HAP-1 (cell line): ENCODE data around the gene CFAP20DC.
A peak's percentile ranks its signal among the peaks of the same experiment; 100 is the strongest.
"Not testable (repeated sequence)": the region's sequence is repeated elsewhere in the genome, so short reads cannot be mapped to it uniquely, and the experiment has no call there.

ENCODE experiments used
- DNase-seq, 2 experiments: peaks; one replicate each; pipeline ENCODE4 v3.0.0-alpha.2; 2016 to 2020; ENCODE audit warnings: low spot score in 2 of 2
- H3K27me3 ChIP-seq: fragments of 250-450 bp; sonication (Bioruptor Pico); 2 replicates; pipeline ENCODE4 v1.5.1; 2020; ENCODE audit warnings: low read depth, mild to moderate bottlenecking, moderate library complexity
- H3K36me3 ChIP-seq: fragments of 250-450 bp; sonication (Bioruptor Pico); replicated peaks from 2 replicates; pipeline ENCODE4 v1.5.1; 2020; ENCODE audit warnings: mild to moderate bottlenecking
- H3K4me1 ChIP-seq: fragments of 250-450 bp; sonication (Bioruptor Pico); 2 replicates; pipeline ENCODE4 v1.5.1; 2020; ENCODE audit warnings: mild to moderate bottlenecking
- H3K4me3 ChIP-seq: fragments of 250-450 bp; sonication (Bioruptor Pico); 2 replicates; pipeline ENCODE4 v1.5.1; 2020; ENCODE audit warnings: mild to moderate bottlenecking, moderate library complexity
- H3K9me3 ChIP-seq: fragments of 250-450 bp; sonication (Bioruptor Pico); 2 replicates; pipeline ENCODE4 v1.5.1; 2020; ENCODE audit warnings: mild to moderate bottlenecking, moderate library complexity
- in situ Hi-C: fragments of 300-500 bp; cut with MboI; formaldehyde crosslinking; loops from 3 replicates; pipeline ENCODE4 v1.14.3; 2020; ENCODE audit warnings: low sequenced_read_pairs, inconsistent platforms, mixed read lengths

Gene CFAP20DC

DNA sequence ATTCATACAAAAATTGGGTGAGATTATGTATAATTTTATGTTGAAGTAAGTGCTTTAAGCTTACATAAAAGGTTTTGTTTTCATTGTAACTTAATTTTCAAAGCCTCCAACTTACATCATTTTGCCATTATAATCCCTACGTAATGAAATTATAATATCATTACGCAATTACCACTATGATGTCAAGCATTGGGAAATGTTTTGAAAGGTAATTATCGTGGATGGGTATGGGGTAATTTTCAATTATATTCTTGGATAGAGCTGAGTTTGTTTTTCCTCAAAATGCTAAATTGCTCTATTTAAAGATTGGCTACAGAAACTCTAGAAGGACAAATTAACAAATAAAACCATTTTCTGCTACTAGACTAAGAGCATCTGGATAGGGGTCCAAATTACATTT, 303.1 kb downstream of the CFAP20DC start:
- Histone ChIP-seq H3K9me3 (no peaks in the 10 kb centered on the region), H3K4me3 (no peak overlapping the region), H3K27me3 (0 out of 2 replicates have a peak, but pooled peaks cover 3% of the 10 kb centered on the region), H3K36me3 (no peaks in the 10 kb centered on the region), H3K4me1 (no peaks in the 10 kb centered on the region)
- in situ Hi-C loops: no loop called here
- no peak for DNase-seq

DNA sequence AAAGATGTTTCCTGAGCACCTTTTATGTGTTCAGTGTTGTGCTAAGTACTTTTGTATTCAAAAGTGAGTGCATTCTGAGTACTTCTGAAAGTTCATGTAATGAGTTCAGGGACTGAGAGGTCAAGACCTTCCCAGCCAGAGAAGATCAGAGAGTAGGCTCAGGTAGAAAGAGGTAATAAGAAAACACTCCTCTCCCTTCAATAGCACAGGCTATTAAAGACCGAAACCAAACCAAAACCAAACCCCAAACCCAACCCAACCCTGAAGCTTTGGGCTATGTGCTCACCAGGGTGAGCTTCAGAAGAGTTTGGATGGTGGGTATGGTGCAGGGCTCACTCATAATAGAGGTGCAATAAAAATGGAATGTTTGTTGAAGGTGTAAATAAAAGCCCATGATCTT, 306.5 kb downstream of the CFAP20DC start:
- Histone ChIP-seq H3K36me3 (no peaks in the 10 kb centered on the region), H3K4me3 (no peak overlapping the region), H3K4me1 (no peaks in the 10 kb centered on the region), H3K9me3 (no peaks in the 10 kb centered on the region), H3K27me3 (0 out of 2 replicates have a peak, but pooled peaks cover 3% of the 10 kb centered on the region)
- in situ Hi-C loops: no loop called here
- DNase-seq: no peak

DNA sequence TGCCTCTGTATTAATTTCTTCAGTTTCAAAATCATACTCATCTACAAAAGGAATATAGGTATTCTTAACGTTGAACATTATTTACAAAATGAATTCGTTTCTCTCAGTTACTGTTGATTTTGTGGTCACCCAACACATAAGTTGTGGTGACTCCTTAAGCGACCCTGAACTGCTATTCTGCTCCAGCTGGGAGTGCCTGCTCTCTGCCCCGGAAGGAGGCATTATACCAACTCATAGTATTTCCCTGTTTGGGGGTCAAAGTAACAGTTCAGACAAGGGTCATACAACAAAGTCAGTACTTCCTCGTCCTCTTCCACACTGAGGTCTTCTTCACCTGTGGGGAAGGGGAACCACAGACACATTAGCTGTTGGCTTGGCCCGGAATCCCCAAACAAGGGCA, 307.6 kb downstream of the CFAP20DC start:
- no peak for DNase-seq
- H3K4me3 ChIP-seq: no peak overlapping the region

DNA sequence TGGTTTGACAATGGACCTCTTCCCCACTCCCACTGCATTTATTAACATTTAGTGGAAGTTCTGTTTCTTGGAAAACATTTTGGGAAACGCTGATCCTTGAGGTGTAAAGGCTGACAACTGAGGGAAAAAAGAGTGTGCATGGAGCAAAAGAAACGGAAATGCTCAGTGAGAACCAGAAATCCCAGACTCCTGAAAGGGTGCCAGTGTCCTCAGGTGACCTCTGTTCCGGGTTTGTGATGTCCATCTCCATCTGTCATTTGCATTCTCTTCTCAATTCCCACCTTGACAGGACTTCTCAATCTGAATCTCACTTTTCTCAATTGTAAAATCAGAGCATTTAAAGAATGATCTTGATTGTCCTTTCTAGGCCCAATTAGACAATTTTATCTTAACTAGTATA, 312.2 kb downstream of the CFAP20DC start:
- in situ Hi-C loops: no loop called here

More for the DNA sequence above, 307.6 kb downstream of the CFAP20DC start:
- in situ Hi-C loops: no loop called here
- Histone ChIP-seq H3K36me3 (no peaks in the 10 kb centered on the region), H3K4me1 (no peaks in the 10 kb centered on the region), H3K27me3 (0 out of 2 replicates have a peak, but pooled peaks cover 3% of the 10 kb centered on the region), H3K9me3 (no peaks in the 10 kb centered on the region)

DNA sequence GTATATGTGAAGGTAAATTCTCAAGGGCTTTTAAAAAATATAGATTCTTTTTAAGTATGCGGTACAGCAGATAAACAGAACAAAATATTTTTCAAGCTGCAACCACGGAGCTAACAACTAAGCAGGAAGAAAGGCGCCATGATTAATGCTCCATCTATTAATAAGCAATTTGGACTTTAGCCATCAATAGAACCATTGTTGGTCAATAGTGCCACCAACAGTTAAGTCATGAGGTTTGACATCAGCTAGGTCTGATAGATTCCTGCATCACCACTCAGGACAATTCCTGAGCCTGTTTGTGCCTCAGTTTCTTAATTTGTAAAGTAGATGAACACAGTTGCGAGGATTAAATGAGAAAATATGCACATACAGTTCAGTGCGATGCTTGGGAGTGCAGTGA, 318.2 kb downstream of the CFAP20DC start:
- Histone ChIP-seq H3K9me3 (no peaks in the 10 kb centered on the region), H3K27me3 (no peaks in the 10 kb centered on the region), H3K36me3 (no peaks in the 10 kb centered on the region), H3K4me1 (no peaks in the 10 kb centered on the region), H3K4me3 (no peak overlapping the region)
- no peak for DNase-seq
- in situ Hi-C loops: no loop called here

More for the DNA sequence above, 312.2 kb downstream of the CFAP20DC start:
- Histone ChIP-seq H3K4me3 (no peak overlapping the region), H3K36me3 (no peaks in the 10 kb centered on the region), H3K4me1 (no peaks in the 10 kb centered on the region), H3K9me3 (no peaks in the 10 kb centered on the region), H3K27me3 (no peaks in the 10 kb centered on the region)
- no peak for DNase-seq

DNA sequence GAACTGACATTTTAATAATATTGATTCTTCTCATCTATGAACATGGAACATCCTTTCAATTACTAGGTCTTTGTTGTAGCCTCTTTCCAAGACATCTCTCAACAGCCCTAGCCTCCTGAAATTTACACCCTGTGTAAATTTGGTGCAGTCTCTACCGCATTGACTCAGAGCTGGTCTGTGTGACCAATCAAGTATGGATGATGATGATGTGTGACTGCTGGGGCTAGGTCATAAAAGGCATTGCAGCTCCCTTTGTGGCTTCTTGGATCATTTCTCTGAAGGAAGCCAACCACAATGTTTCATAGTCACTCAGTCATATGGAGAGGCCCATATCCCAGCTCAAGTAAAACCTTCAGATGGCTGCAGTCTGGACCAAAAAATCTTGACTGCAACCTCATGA, 321.1 kb downstream of the CFAP20DC start:
- H3K4me3 ChIP-seq: no peak overlapping the region
- H3K36me3 ChIP-seq: no peaks in the 10 kb centered on the region
- in situ Hi-C loops: no loop called here
- no peak for DNase-seq
- no peaks in the 10 kb centered on the region for H3K9me3 ChIP-seq
- no peaks in the 10 kb centered on the region for H3K27me3 ChIP-seq
- no peaks in the 10 kb centered on the region for H3K4me1 ChIP-seq

DNA sequence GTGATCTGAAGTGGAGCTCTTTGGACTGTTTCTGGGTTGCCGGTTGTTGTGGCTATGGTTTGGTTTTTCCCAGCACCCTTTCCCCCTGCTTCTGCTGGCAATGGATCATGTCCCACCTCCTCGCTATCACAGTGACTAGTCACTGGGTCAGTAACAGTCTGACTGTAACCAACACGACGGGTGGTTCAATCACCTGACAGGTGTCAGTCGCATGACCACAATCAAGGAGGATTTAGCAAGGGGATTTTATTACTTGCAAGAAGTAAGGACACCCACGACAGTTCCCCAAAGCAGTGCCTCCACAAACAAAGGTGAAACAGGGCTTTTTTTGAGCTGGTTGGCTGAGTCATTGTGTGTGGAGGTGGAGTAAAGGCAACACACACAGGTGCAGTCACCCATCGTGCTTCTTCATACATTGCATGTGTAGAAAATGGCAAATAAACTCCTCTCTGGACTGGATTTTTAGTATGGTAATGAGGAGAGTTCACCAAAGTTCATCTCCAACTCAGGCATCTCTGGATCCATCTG, 324.4 kb downstream of the CFAP20DC start:
- DNase-seq: no peak
- H3K9me3 ChIP-seq: no peaks in the 10 kb centered on the region
- no peak overlapping the region for H3K4me3 ChIP-seq
- no peaks in the 10 kb centered on the region for H3K4me1 ChIP-seq
- in situ Hi-C loops: no loop called here
- no peaks in the 10 kb centered on the region for H3K36me3 ChIP-seq
- no peaks in the 10 kb centered on the region for H3K27me3 ChIP-seq

DNA sequence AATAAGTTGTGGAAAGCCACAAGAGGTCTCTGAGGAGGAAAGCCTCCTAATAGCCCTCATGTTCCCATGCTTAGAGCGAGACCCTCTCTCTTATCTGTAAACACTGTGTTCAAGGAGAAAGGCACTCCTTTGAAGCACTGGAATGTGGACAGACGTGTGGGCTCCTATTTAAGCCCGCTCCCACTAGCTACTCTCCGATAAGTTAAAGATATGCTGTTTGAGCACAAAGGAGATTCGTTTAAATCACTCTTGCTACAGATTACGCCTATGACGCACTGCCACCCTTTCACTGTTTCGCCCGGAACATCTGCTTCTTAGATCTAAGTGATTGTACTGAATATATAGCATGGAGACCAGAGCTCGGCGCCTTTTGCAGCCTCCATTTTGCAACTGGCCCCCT, 325.5 kb downstream of the CFAP20DC start:
- in situ Hi-C loops: no loop called here
- DNase-seq: no peak
- no peaks in the 10 kb centered on the region for H3K27me3 ChIP-seq
- no peaks in the 10 kb centered on the region for H3K36me3 ChIP-seq
- H3K9me3 ChIP-seq: no peaks in the 10 kb centered on the region
- H3K4me1 ChIP-seq: no peaks in the 10 kb centered on the region
- no peak overlapping the region for H3K4me3 ChIP-seq

DNA sequence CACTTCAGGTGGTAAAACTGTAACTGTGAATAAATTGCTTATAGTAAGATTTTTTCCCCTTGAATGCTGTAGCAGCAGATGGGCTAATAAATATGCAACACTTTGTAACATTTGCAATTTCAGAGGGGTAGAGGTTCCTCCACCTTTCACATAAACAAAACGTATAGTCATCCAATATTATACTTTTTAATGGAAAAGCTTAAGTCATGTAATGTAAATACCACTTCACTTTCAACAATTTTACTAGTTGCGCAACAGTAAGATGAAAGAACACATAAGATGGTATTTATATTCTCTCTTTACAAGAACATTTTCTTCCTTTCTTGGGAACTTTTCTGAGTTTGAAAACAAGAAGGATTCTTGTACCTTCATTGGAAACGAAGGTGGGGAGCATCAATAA, 326.7 kb downstream of the CFAP20DC start:
- Histone ChIP-seq H3K36me3 (no peaks in the 10 kb centered on the region), H3K4me1 (no peaks in the 10 kb centered on the region), H3K27me3 (no peaks in the 10 kb centered on the region), H3K9me3 (no peaks in the 10 kb centered on the region), H3K4me3 (no peak overlapping the region)
- DNase-seq: no peak
- in situ Hi-C loops: no loop called here

DNA sequence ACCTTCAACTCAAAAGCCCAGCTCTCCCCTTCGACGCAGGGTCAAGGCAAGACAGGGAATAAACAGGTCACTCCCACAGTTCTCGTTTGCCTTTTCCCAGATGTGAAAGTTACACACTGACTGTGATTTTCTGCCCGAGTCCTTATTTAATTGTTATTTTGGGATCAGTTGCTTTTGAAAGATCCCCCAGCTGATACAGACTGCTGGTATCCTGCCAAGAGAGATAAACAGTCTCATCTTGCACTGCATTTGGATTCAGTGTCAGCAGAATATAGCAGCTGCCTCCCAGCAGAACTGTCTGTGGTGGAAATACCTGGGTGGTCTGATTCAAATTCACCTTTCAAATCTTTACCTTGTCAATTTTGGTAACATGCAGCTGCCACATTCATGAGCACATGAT, 327.3 kb downstream of the CFAP20DC start:
- H3K27me3 ChIP-seq: no peaks in the 10 kb centered on the region
- DNase-seq: no peak

DNA sequence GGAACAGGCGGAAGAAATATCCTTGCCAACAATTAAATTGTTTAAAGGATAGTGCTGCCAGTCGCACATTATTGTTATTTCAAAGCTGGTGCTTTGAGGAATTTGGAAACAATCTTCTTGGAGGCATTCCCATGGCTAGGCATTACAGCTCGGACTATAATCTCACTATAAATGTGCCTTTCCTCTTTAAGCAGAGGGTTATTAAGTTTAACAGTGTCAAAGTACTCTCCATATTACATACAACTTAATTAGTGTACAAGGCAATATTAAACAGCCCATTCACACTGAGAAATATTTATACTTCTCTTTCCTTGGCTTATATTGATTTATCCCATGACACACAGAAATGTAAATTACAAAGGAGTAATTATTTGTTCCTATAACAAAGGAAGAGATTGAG, 329.3 kb downstream of the CFAP20DC start:
- Histone ChIP-seq H3K4me3 (no peak overlapping the region), H3K4me1 (no peaks in the 10 kb centered on the region), H3K27me3 (no peaks in the 10 kb centered on the region), H3K36me3 (no peaks in the 10 kb centered on the region), H3K9me3 (no peaks in the 10 kb centered on the region)
- in situ Hi-C loops: no loop called here
- DNase-seq: no peak

More for the DNA sequence above, 327.3 kb downstream of the CFAP20DC start:
- Histone ChIP-seq H3K36me3 (no peaks in the 10 kb centered on the region), H3K9me3 (no peaks in the 10 kb centered on the region), H3K4me3 (no peak overlapping the region), H3K4me1 (no peaks in the 10 kb centered on the region)
- in situ Hi-C loops: no loop called here

DNA sequence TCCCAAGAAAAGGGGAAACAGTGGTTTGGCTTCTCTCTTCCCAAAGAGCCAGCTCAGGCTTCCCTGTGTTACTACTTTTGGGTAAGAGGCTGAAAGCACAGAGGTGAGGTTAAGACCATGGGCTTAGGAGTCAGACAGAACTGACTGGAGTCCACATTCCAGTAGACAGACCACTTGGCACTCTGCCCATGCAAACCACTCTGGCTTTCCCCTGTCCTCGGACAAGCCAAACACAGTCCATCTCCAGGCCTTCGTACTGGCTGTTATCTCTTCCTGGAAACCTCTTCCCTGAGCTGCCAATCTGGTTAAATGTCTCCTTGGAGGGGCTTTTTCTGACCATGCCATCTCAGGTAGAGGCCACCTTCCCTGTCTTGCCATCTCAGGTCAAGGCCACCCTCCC, 330.1 kb downstream of the CFAP20DC start:
- Histone ChIP-seq H3K4me1 (no peaks in the 10 kb centered on the region), H3K9me3 (no peaks in the 10 kb centered on the region), H3K4me3 (no peak overlapping the region), H3K36me3 (no peaks in the 10 kb centered on the region), H3K27me3 (no peaks in the 10 kb centered on the region)
- peak in 1 of 2 experiments; percentile 8 for DNase-seq
- in situ Hi-C loops: no loop called here

DNA sequence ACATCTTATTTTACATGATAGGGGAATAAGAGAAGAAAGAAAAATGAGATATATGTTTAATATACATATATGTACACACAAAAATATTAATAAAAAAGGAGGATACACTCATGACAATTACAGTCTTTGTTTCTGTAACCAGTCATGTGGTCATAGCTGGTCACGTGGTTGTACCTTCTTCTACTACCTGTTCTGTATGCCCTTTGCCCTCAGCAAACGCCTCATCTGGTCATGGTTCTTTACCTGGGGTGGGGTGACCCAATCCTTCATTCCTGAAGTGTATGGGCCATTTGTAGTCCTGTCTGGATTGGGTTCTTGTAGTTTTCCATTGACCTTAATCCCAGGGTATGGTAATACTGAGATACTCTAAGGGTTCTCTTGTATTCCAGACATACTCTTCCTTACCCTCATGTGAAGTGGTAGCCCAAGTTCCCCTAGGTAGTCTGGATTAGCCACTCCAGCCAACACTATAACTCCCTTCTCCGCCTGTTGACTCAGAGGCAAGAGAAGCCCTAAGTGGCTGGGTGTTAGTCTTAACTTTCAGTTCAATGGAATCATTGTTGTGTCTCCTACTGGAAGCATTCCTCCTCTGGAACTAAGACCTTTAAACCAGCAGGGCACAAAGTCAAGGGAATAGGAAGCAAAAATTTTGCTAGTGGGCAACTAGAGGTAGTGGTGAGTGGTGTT, 336.0 kb downstream of the CFAP20DC start:
- H3K4me3 ChIP-seq: no peak overlapping the region
- H3K27me3 ChIP-seq: no peaks in the 10 kb centered on the region
- H3K36me3 ChIP-seq: no peaks in the 10 kb centered on the region
- no peaks in the 10 kb centered on the region for H3K9me3 ChIP-seq
- DNase-seq: no peak
- in situ Hi-C loops: no loop called here
- no peaks in the 10 kb centered on the region for H3K4me1 ChIP-seq

DNA sequence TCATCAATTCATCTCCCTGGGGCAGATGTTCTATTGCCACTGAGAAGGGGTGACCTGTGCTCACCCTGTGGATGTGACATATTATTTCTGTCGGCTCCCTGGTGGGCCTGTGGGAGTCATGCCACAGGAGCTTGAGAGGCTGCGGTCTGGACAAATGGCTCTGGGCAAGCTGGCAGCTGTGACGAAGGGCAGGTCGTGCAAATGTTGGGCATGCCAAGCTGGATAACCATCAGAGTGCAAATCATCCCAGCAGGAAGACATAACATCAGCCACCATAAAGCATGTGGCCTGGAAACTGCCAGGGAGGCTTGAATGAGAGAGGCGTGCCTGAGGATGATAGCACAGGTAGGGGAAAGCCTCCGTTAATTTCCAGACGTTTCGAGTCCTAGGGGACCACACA, 338.0 kb downstream of the CFAP20DC start:
- no peak for DNase-seq
- in situ Hi-C loops: no loop called here
- H3K36me3 ChIP-seq: no peaks in the 10 kb centered on the region
- H3K27me3 ChIP-seq: no peaks in the 10 kb centered on the region
- no peak overlapping the region for H3K4me3 ChIP-seq
- no peaks in the 10 kb centered on the region for H3K9me3 ChIP-seq
- no peaks in the 10 kb centered on the region for H3K4me1 ChIP-seq

DNA sequence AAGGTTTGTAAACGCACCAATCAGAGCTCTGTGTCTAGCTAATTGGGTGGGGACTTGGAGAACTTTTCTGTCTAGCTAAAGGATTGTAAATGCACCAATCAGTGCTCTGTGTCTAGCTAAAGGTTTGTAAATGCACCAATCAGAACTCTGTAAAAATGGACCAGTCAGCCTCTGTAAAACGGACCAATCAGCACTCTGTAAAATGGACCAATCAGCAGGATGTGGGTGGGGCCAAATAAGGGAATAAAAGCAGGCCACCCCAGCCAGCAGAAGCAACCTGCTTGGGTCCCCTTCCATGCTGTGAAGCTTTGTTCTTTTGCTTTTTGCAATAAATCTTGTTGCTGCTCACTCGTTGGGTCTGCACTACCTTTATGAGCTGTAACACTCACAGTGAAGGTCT, 340.8 kb downstream of the CFAP20DC start:
- DNase-seq, H3K27me3 ChIP-seq, H3K4me3 ChIP-seq, H3K9me3 ChIP-seq, H3K36me3 ChIP-seq, in situ Hi-C loops, H3K4me1 ChIP-seq: not testable (repeated sequence)
